GM12878 (cell line): ENCODE measurements around the gene COPB1. TPM values are rescaled to one million over a fixed set of nuclear protein-coding genes. Genes with fewer than 3 reads are reported as not detected.

ENCODE experiments used
- ATAC-seq: fragments of 200-7000 bp; cut with Tn5 transposase; 3 replicates; pipeline ENCODE4 v1.9.1; 2020; ENCODE audit warnings: mild to moderate bottlenecking, moderate library complexity
- BruUV-seq: library from RNA; stranded (reverse); fragments of 400-500 nt; replicated peaks from 2 replicates; lab custom pipeline; 2021; lab: Mats Ljungman, UMichigan
- CTCF ChIA-PET: fragments of 300-600 bp; sonication (Branson Sonifier 250); formaldehyde crosslinking; extraction: SDS; loops from one replicate; lab custom pipeline; 2021; ENCODE audit warnings: inconsistent platforms; lab: Yijun Ruan, JAX
- POLR2A ChIA-PET: fragments of 350-600 bp; formaldehyde crosslinking; extraction: SDS; loops from one replicate; lab custom pipeline; 2021; ENCODE audit warnings: inconsistent platforms; lab: Charles Lee
- RAD21 ChIA-PET: fragments of 300-600 bp; sonication (Branson Sonifier 250); formaldehyde crosslinking; loops from one replicate; lab custom pipeline; 2023; ENCODE audit warnings: antibody characterized with exemption; ENCODE audit not compliant: unreplicated experiment; lab: Charles Lee
- SMC1A ChIA-PET: fragments of 300-600 bp; sonication (Branson Sonifier 250); formaldehyde crosslinking; loops from one replicate; lab custom pipeline; 2023; ENCODE audit not compliant: unreplicated experiment, uncharacterized antibody; lab: Charles Lee
- DNase-seq: peaks from one replicate; pipeline ENCODE4 v3.0.0-alpha.2; 2011; ENCODE audit warnings: low read depth, low spot score
- FAIRE-seq: peaks from 3 replicates; lab custom pipeline; 2011; peaks lifted over from hg19 to GRCh38; lab: Jason Lieb, UNC
- H2AFZ ChIP-seq: 2 replicates; pipeline ENCODE4 v1.6.0; 2011; ENCODE audit warnings: low read depth, low read length, control low read depth; ENCODE audit not compliant: control insufficient read depth
- H3K27ac ChIP-seq: 2 replicates; pipeline ENCODE4 v1.5.1; 2011; ENCODE audit warnings: control low read depth; ENCODE audit not compliant: control insufficient read depth, insufficient read depth
- H3K27me3 ChIP-seq, 2 experiments: replicated peaks in 1 of 2; 2 replicates each; pipeline versions ENCODE4 v1.6.0 to v1.6.1; 2011; ENCODE audit warnings: low read length in 1 of 2; ENCODE audit not compliant: control insufficient read depth in 2 of 2, insufficient read depth in 2 of 2
- H3K36me3 ChIP-seq, 2 experiments: 2 replicates each; pipeline ENCODE4 v1.5.1; 2011; ENCODE audit warnings: low read length in 1 of 2; ENCODE audit not compliant: control insufficient read depth in 2 of 2, insufficient read depth in 2 of 2
- H3K4me1 ChIP-seq: 2 replicates; pipeline ENCODE4 v1.6.1; 2011; ENCODE audit warnings: mild to moderate bottlenecking, low read length, moderate library complexity, mixed read lengths; ENCODE audit not compliant: control insufficient read depth, insufficient read depth
- H3K4me2 ChIP-seq: 2 replicates; pipeline ENCODE4 v1.6.0; 2011; ENCODE audit warnings: control low read depth; ENCODE audit not compliant: control insufficient read depth, insufficient read depth
- H3K4me3 ChIP-seq: fragments of 200-600 bp; sonication (generic); 2 replicates; pipeline ENCODE4 v1.5.1; 2016
- H3K79me2 ChIP-seq: 2 replicates; pipeline ENCODE4 v1.6.0; 2011; ENCODE audit warnings: low read length; ENCODE audit not compliant: control insufficient read depth, insufficient read depth
- H3K9ac ChIP-seq: 2 replicates; pipeline ENCODE4 v1.8.0; 2011; ENCODE audit warnings: low read length, control low read depth, mixed read lengths; ENCODE audit not compliant: control insufficient read depth, insufficient read depth
- H3K9me3 ChIP-seq: replicated peaks from 3 replicates; pipeline ENCODE4 v1.5.1; 2011; ENCODE audit warnings: mild to moderate bottlenecking, low read length; ENCODE audit not compliant: control insufficient read depth, insufficient read depth
- H4K20me1 ChIP-seq: 2 replicates; pipeline ENCODE4 v1.6.0; 2011; ENCODE audit not compliant: control insufficient read depth, insufficient read depth
- ASH2L ChIP-seq: fragments of 300-600, 200-600 bp; sonication (generic); IDR thresholded peaks from 2 replicates; pipeline ENCODE4 v1.6.1; 2017; ENCODE audit warnings: low read depth, mild to moderate bottlenecking, borderline replicate concordance
- CBX5 ChIP-seq: sonication (generic); IDR thresholded peaks from 2 replicates; pipeline ENCODE4 v1.6.1; 2016; ENCODE audit warnings: low read depth, moderate library complexity, mild to moderate bottlenecking, inconsistent platforms
- CREM ChIP-seq: IDR thresholded peaks from 2 replicates; pipeline ENCODE4 v1.6.1; 2014; ENCODE audit warnings: antibody characterized with exemption, low read depth
- CUX1 ChIP-seq: IDR thresholded peaks from 2 replicates; pipeline ENCODE4 v1.6.1; 2012; ENCODE audit warnings: improper control_type of control experiment, low read depth, low read length; ENCODE audit not compliant: insufficient replicate concordance
- EGR1 ChIP-seq, 2 experiments: IDR thresholded peaks; 1 replicate in 1 of 2; 2 replicates in 1 of 2; pipeline ENCODE4 v1.6.1; 2011 to 2012; ENCODE audit warnings: low read depth in 2 of 2, low read length in 2 of 2, borderline replicate concordance in 1 of 2, mild to moderate bottlenecking in 1 of 2, moderate library complexity in 1 of 2
- ESRRA ChIP-seq: IDR thresholded peaks from 2 replicates; pipeline ENCODE4 v1.6.1; 2012; ENCODE audit warnings: mild to moderate bottlenecking, low read length, improper control_type of control experiment
- NRF1 ChIP-seq: conservative IDR thresholded peaks from 2 replicates; pipeline ENCODE4 v1.6.1; 2011; ENCODE audit warnings: mild to moderate bottlenecking, low read depth, low read length, improper control_type of control experiment
- PKNOX1 ChIP-seq: fragments of 450-650 bp; IDR thresholded peaks from 2 replicates; pipeline ENCODE4 v1.6.1; 2016; ENCODE audit warnings: mild to moderate bottlenecking
- RAD21 ChIP-seq: IDR thresholded peaks from 2 replicates; pipeline ENCODE4 v1.6.1; 2011; ENCODE audit warnings: mild to moderate bottlenecking, low read depth, low read length, moderate library complexity; ENCODE audit not compliant: insufficient read depth
- RUNX3 ChIP-seq: IDR thresholded peaks from 2 replicates; pipeline ENCODE4 v1.6.1; 2012; ENCODE audit warnings: low read length, inconsistent platforms
- WRNIP1 ChIP-seq: IDR thresholded peaks from 2 replicates; pipeline ENCODE4 v1.6.1; 2011; ENCODE audit warnings: low read depth, low read length, improper control_type of control experiment, borderline replicate concordance
- ZNF384 ChIP-seq: IDR thresholded peaks from 2 replicates; pipeline ENCODE4 v1.6.1; 2012; ENCODE audit warnings: low read depth, mild to moderate bottlenecking, low read length, improper control_type of control experiment, borderline replicate concordance
- ZSCAN29 ChIP-seq: fragments of 450-650 bp; IDR thresholded peaks from 2 replicates; pipeline ENCODE4 v1.6.1; 2017; ENCODE audit warnings: mild to moderate bottlenecking, moderate library complexity
- WGBS: methylation state at CpG from one replicate; pipeline ENCODE4 v1.1.6; 2016; ENCODE audit warnings: low lambda C conversion rate; ENCODE audit not compliant: insufficient replicate concordance, insufficient coverage; ENCODE audit errors: missing lambda C conversion rate; 5-methylcytosine and 5-hydroxymethylcytosine counted together
- in situ Hi-C: fragments of 300-500 bp; cut with MboI; formaldehyde crosslinking; loops from 9 replicates; pipeline ENCODE4 v1.14.3; 2018; ENCODE audit warnings: mixed read lengths
- intact Hi-C: fragments of 100-400 bp; cut with micrococcal nuclease; formaldehyde crosslinking; loops from one replicate; pipeline ENCODE4 v1.14.2; 2022; ENCODE audit not compliant: unreplicated experiment
- polyA plus RNA-seq, 11 experiments: library from polyadenylated mRNA; depleted of rRNA in 4 of 11; unstranded in 6 of 11; stranded (reverse) in 5 of 11; fragments of >200 nt; fragmentation: Nextera tagmentation in 4 of 11; fragmentation: Illumina TruSeq in 1 of 11; extraction: Ambion mirVana in 4 of 11; extraction: Trizol in 1 of 11; gene quantifications; 1 replicate in 1 of 11; 2 replicates in 10 of 11; pipeline versions ENCODE4 v1.2.1 to v1.2.3, GENCODE V29; 2011 to 2016; ENCODE audit warnings: inconsistent platforms in 2 of 11, missing spikeins in 2 of 11, low read depth in 1 of 11
- total RNA-seq, 4 experiments: library from RNA; depleted of rRNA in 3 of 4; stranded (reverse); fragments of >200 nt in 3 of 4; fragmentation: Illumina TruSeq in 1 of 4; extraction: Trizol in 1 of 4; gene quantifications; 2 replicates each; pipeline versions ENCODE4 v1.2.1 to v1.2.3, GENCODE V29; 2013 to 2021
- TF ChIP-seq, protein P1 (sequence below): IDR thresholded peaks from 2 replicates; pipeline ENCODE4 v1.6.1; 2012; ENCODE audit warnings: low read length, inconsistent platforms

The COPB1 gene
- total and polyA plus RNA-seq, 10 of the 15 experiments (the other 5 are each of a cell fraction or from before 2014, with no cell fraction given): 67.0 to 149 (median 109) TPM

- TF ChIP-seq CUX1 (no peak), RAD21 (peak; percentile 65), EGR1 (IDR thresholded peaks at IDR 0.05; ENCODE audit: borderline replicate concordance in 1 of 2, low read depth in 2 of 2, low read length in 2 of 2) (no peak), CBX5 (no peak)
- TF ChIP-seq, all 136 proteins: peak for 4
Observed at GRCh38 chr11:14454861-14455632, 44.6 kb downstream of the COPB1 start (continued).

DNA sequence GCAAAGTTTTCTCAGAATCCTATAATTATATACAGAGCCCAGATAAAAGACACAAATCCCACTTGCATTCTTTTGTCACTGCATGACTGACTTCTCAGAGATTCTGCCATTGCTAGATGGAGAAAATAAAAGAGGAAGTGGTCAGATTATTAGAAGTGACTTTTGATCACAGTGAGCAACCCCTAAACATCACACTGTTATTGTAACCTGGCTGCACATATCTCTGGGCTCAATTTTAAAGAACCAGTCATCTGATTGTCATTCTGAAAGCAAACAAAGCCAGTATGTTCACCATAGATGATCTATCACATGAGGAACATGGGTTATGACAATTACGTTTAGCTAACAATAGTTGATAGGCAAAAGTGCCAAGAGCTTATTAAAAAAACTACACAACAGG, 47.8 kb downstream of the COPB1 start:
- H4K20me1 ChIP-seq: no peaks in the 10 kb centered on the region
- FAIRE-seq (no peak), ATAC-seq (peak; percentile 79), DNase-seq (no peak)
- no peaks in the 10 kb centered on the region for H3K79me2 ChIP-seq
- intact Hi-C loops (no loop called here), in situ Hi-C loops (loop anchor here (5.0 kb wide), 1 partner anchor 155 kb away; no protein-coding TSS in a partner anchor)
- no peak overlapping the region for H3K27ac ChIP-seq
- H3K4me3 ChIP-seq: no peak overlapping the region
- ChIA-PET CTCF (interaction anchor here (10.0 kb wide), 1 partner anchor 150 kb away, joined by 238 read pairs; no protein-coding TSS in a partner anchor), SMC1A (interaction anchor here (1.0 to 8.1 kb wide), 2 partner anchors 14 to 150 kb away, joined by 4 to 138 read pairs; no protein-coding TSS in a partner anchor), POLR2A (no interaction called here), RAD21 (interaction anchor here (7.0 kb wide), 1 partner anchor 148 kb away, joined by 117 read pairs; no protein-coding TSS in a partner anchor)
- H2AFZ ChIP-seq: no peak overlapping the region
- no peaks in the 10 kb centered on the region for H3K27me3 ChIP-seq
- peaks cover 4% of the 10 kb centered on the region; the same call in 1 of the 2 replicates for H3K4me1 ChIP-seq
- 0 out of 4 replicates have a peak, but pooled peaks cover 0 to 10% of the 10 kb centered on the region in 2 experiments for H3K36me3 ChIP-seq
- H3K9ac ChIP-seq: no peak overlapping the region
- H3K9me3 ChIP-seq: no peaks in the 10 kb centered on the region
- WGBS: 100% methylated on average over 1 of the region's 1 CpG
- H3K4me2 ChIP-seq: no peak overlapping the region
- BruUV-seq: no TSS peak
- TF ChIP-seq ZNF384 (no peak), WRNIP1 (no peak), NRF1 (no peak), ASH2L (no peak), ZSCAN29 (no peak), PKNOX1 (no peak), ESRRA (no peak), RUNX3 (peak; percentile 34; the same call in 1 of the 2 replicates), CREM (no peak)
- TF ChIP-seq, protein P1, sequence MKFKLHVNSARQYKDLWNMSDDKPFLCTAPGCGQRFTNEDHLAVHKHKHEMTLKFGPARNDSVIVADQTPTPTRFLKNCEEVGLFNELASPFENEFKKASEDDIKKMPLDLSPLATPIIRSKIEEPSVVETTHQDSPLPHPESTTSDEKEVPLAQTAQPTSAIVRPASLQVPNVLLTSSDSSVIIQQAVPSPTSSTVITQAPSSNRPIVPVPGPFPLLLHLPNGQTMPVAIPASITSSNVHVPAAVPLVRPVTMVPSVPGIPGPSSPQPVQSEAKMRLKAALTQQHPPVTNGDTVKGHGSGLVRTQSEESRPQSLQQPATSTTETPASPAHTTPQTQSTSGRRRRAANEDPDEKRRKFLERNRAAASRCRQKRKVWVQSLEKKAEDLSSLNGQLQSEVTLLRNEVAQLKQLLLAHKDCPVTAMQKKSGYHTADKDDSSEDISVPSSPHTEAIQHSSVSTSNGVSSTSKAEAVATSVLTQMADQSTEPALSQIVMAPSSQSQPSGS: no peak
